Dermis microvascular lymphatic vessel endothelial cell (primary cell): Measurements from ENCODE around the gene ARID1B. TPM values are rescaled to one million over a fixed set of nuclear protein-coding genes. Genes with fewer than 3 reads are reported as not detected.

Experiments
- DNase-seq, 2 donors: peaks; one replicate each; pipeline versions ENCODE4 v3.0.0 to v3.0.0-alpha.2; 2010; ENCODE audit warnings: low read depth in 2 of 2
- total RNA-seq: library from RNA; depleted of rRNA; stranded (reverse); fragments of >200 nt; gene quantifications from 2 replicates; pipeline ENCODE4 v1.2.1, GENCODE V29; 2014

The ARID1B gene
- total RNA-seq, 1 donor from 2014 or later, result 22.0 TPM

- no peak for DNase-seq
These were observed 207.1 kb downstream of the ARID1B start for GRCh38 chr6:156984178-156984738.

GRCh38 chr6:156985309-156985708 is 208.1 kb downstream of the ARID1B start:
- DNase-seq, result no peak

- peak; percentile 12 to 28 for DNase-seq
These were observed 211.3 kb downstream of the ARID1B start for GRCh38 chr6:156988276-156989158.

GRCh38 chr6:156989159-156989806 is 212.1 kb downstream of the ARID1B start:
- no peak for DNase-seq

- DNase-seq, result no peak
These were observed 215.0 kb downstream of the ARID1B start for GRCh38 chr6:156992020-156992804.

- no peak for DNase-seq
These were observed 216.5 kb downstream of the ARID1B start for GRCh38 chr6:156993713-156994112.

GRCh38 chr6:156994215-156995076 is 217.3 kb downstream of the ARID1B start:
- peak in 1 of 2 donors; percentile 35 for DNase-seq

GRCh38 chr6:156995502-156995901 is 218.3 kb downstream of the ARID1B start:
- no peak for DNase-seq

GRCh38 chr6:156996265-156996664 is 219.1 kb downstream of the ARID1B start:
- no peak for DNase-seq

- no peak for DNase-seq
These were observed 221.7 kb downstream of the ARID1B start for GRCh38 chr6:156998794-156999330.

GRCh38 chr6:156999762-157000161 is 222.6 kb downstream of the ARID1B start:
- no peak for DNase-seq

GRCh38 chr6:157001716-157002115 is 224.5 kb downstream of the ARID1B start:
- no peak for DNase-seq

GRCh38 chr6:157002774-157003173 is 225.6 kb downstream of the ARID1B start:
- no peak for DNase-seq

GRCh38 chr6:157005940-157006339 is 228.8 kb downstream of the ARID1B start:
- no peak for DNase-seq

- DNase-seq, result no peak
These were observed 231.4 kb downstream of the ARID1B start for GRCh38 chr6:157008568-157008967.

GRCh38 chr6:157012355-157012754 is 235.2 kb downstream of the ARID1B start:
- no peak for DNase-seq

GRCh38 chr6:157013649-157014304 is 236.6 kb downstream of the ARID1B start:
- DNase-seq, result no peak

- DNase-seq, result no peak
These were observed 237.7 kb downstream of the ARID1B start for GRCh38 chr6:157014871-157015270.

- DNase-seq, result no peak
These were observed 239.8 kb downstream of the ARID1B start for GRCh38 chr6:157017022-157017421.

- DNase-seq, result no peak
These were observed 240.7 kb downstream of the ARID1B start for GRCh38 chr6:157017861-157018260.
